ENCODE results near the gene ZFP36L2.

The ZFP36L2 gene

DNA sequence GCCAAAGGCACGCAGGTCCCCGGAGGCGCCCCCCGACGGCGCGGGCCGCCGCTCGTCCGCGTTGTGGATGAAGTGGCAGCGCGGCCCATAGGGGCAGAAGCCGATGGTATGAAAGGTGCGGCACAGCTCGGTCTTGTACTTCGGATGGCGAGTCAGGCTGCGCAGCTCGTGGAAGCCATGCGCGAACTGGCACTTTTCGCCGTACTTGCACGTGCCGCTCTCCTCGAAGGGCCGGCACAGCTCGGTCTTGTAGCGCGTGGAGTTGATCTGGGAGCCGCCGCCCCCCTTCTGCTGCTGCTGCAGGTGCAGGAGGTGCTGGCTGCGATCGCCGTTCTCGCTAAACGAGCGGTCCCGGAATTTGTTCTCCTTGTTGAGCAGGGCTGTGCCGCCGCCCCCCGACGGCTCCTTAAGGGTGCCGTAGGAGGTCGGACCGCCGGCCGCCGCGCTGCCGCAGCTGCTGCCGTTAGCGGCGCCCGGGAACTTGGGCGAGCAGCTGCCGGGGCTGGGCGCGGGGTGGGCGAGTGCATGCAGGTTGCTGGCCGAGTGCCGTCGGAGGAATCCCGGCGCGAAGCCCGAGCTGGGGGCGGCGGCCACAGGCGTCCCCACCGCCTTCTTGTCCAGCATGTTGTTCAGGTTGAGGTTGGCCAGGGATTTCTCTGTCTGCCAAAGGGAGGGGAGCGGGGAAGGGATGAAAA, 1.2 kb downstream of the ZFP36L2 start:
- H3K27me3 ChIP-seq (replicated peaks; ENCODE audit: control insufficient read depth, insufficient read depth, low read length): no peaks in the 10 kb centered on the region
- peak overlapping the region; percentile 90 for H3K4me3 ChIP-seq (replicated peaks; ENCODE audit: low read depth, low read length)
- TF ChIP-seq, protein P1, sequence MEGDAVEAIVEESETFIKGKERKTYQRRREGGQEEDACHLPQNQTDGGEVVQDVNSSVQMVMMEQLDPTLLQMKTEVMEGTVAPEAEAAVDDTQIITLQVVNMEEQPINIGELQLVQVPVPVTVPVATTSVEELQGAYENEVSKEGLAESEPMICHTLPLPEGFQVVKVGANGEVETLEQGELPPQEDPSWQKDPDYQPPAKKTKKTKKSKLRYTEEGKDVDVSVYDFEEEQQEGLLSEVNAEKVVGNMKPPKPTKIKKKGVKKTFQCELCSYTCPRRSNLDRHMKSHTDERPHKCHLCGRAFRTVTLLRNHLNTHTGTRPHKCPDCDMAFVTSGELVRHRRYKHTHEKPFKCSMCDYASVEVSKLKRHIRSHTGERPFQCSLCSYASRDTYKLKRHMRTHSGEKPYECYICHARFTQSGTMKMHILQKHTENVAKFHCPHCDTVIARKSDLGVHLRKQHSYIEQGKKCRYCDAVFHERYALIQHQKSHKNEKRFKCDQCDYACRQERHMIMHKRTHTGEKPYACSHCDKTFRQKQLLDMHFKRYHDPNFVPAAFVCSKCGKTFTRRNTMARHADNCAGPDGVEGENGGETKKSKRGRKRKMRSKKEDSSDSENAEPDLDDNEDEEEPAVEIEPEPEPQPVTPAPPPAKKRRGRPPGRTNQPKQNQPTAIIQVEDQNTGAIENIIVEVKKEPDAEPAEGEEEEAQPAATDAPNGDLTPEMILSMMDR (IDR thresholded peaks at IDR 0.05; ENCODE audit: insufficient read depth, low read length, poor library complexity, severe bottlenecking): no peak
- peaks cover 8% of the 10 kb centered on the region for H3K36me3 ChIP-seq (ENCODE audit: control insufficient read depth, insufficient read depth, low read length)
- peak; percentile 76 for DNase-seq (ENCODE audit: extremely low read depth, insufficient read length)

DNA sequence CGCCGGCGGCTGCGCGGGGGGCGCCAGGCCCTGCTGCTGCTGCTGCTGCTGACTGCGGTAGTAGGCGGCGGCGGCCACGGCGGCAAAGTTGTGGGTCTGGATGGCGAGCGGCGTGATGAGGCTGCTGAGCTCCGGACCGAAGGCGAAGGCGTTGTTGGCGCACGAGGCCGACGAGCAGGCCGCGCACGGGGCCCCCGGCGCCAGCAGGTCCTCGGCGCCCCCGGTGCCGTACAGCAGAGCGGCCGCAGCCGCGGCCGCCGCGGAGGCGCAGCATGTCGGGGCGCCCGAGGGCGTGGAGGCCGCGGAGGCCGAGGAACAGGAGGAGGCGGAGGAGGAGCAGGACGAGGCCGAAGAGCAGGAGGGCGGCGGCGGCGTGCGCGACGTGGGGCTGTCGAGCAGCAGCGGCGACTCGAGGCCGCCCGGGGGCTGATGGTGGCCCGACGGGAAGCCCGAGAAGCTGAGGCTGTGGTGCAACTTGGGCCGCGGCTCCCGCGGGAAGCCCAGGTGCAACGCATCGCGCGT, 1.8 kb downstream of the ZFP36L2 start:
- peaks cover 8% of the 10 kb centered on the region for H3K36me3 ChIP-seq (ENCODE audit: control insufficient read depth, insufficient read depth, low read length)
- H3K27me3 ChIP-seq (replicated peaks; ENCODE audit: control insufficient read depth, insufficient read depth, low read length): no peaks in the 10 kb centered on the region
- peak overlapping the region; percentile 90 for H3K4me3 ChIP-seq (replicated peaks; ENCODE audit: low read depth, low read length)
- DNase-seq (ENCODE audit: extremely low read depth, insufficient read length): peak; percentile 69
- TF ChIP-seq, protein P1 (IDR thresholded peaks at IDR 0.05; ENCODE audit: insufficient read depth, low read length, poor library complexity, severe bottlenecking): no peak

DNA sequence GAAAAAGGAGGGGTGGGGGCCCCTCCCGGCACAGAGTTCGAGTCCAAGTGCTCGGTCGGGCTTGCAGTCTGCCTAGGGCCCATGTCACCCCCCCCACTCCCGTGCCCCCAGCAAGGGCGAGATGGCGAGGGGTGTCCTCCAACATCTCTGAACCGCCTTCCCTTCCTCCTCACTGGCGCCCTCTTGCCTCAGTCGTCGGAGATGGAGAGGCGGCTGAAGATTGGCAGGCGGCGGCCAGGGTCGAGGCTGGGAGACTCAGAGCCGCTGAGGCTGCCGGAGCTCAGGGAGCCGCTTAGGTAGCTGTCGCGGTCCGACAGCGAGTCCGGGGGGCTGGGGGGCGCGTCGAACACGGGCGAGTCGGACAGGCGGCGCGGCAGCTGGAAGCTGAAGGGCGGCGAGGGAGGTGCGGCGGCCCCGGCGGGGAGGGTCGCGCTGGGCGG, 2.3 kb downstream of the ZFP36L2 start:
- TF ChIP-seq, protein P1 (IDR thresholded peaks at IDR 0.05; ENCODE audit: insufficient read depth, low read length, poor library complexity, severe bottlenecking): peak; percentile 69
- no peaks in the 10 kb centered on the region for H3K27me3 ChIP-seq (replicated peaks; ENCODE audit: control insufficient read depth, insufficient read depth, low read length)
- H3K4me3 ChIP-seq (replicated peaks; ENCODE audit: low read depth, low read length): peak overlapping the region; percentile 90
- peak; percentile 75 for DNase-seq (ENCODE audit: extremely low read depth, insufficient read length)
- peaks cover 8% of the 10 kb centered on the region for H3K36me3 ChIP-seq (ENCODE audit: control insufficient read depth, insufficient read depth, low read length)

DNA sequence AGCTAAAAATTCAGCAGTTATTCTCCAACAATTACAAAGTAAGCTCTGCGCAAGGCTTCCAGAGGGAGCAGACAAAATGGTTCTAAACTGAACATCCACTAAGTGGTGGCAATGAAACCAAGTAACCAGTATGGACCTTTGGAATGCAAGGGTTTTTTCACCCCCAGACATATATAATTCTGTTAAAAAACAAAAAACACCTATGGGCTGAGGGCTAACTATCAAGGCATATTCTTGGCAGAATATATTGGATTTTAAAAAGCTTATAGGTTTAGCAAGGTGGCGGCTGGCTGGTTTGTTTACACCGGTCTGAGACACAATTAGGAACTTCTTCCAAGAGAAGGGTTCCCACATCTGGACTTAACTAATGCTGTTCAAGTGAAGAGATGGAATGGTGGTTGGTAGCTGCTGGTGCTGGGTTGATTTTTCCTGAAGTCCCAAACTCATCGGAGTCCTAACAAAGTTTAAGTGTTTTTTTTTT, 2.8 kb downstream of the ZFP36L2 start:
- no peak for DNase-seq (ENCODE audit: extremely low read depth, insufficient read length)
- TF ChIP-seq, protein P1 (IDR thresholded peaks at IDR 0.05; ENCODE audit: insufficient read depth, low read length, poor library complexity, severe bottlenecking): no peak
- Histone ChIP-seq H3K4me3 (replicated peaks; ENCODE audit: low read depth, low read length) (peak overlapping the region; percentile 90), H3K36me3 (ENCODE audit: control insufficient read depth, insufficient read depth, low read length) (peaks cover 8% of the 10 kb centered on the region), H3K27me3 (replicated peaks; ENCODE audit: control insufficient read depth, insufficient read depth, low read length) (no peaks in the 10 kb centered on the region)

DNA sequence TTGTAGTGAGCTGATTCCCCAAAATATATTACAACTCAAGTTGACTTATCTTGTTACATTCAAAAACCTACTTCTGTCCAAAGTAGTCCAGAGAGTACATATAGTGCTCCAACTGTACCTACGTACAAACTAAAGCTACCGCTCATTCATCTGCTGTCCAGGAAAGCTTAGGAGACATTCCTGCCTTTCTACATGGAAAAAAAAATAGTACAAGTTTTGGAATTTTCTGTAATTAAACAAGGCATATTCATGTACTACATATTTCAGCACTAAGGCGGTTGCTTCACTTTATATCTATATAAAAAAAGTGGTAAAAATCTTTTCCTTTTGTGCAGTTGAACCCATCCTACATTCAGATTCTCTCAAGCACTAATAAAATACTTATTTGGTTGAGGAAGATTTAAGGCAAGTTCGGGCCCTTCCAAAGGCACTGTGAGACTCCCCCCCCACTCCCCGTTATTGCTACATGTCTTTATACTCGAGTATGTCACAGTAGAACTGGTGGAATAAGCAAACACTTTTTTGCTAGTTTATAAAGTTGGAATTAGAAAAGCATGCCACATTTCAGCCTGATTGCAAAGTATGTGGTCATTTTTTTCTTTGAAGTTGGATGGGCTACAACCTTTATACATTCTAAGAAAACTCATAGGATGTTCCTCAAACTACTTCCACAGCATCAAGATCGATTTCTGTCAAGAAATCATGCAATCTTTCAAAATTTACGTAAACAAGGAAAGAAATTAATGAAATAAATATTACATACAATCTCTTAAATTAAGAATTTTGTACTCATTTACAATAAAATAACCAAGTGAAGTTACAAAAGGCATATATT, 3.7 kb downstream of the ZFP36L2 start:
- Histone ChIP-seq H3K4me3 (replicated peaks; ENCODE audit: low read depth, low read length) (peak overlapping the region; percentile 90), H3K27me3 (replicated peaks; ENCODE audit: control insufficient read depth, insufficient read depth, low read length) (no peaks in the 10 kb centered on the region), H3K36me3 (ENCODE audit: control insufficient read depth, insufficient read depth, low read length) (peaks cover 8% of the 10 kb centered on the region)
- no peak for DNase-seq (ENCODE audit: extremely low read depth, insufficient read length)
- TF ChIP-seq, protein P1 (IDR thresholded peaks at IDR 0.05; ENCODE audit: insufficient read depth, low read length, poor library complexity, severe bottlenecking): no peak

Data from GM06990 (cell line).